Sigmoid colon (tissue), 7 donors: ENCODE results near the gene AP3S1. TPM values are rescaled to one million over a fixed set of nuclear protein-coding genes. Genes with fewer than 3 reads are reported as not detected.

ENCODE experiments used
- DNase-seq: peaks from one replicate; pipeline ENCODE4 v3.0.0-alpha.2; 2019
- H3K27ac ChIP-seq, 4 donors: fragments of 200-600 bp; sonication (generic); one replicate each; pipeline ENCODE4 v1.5.1; 2016 to 2019; ENCODE audit warnings: mild to moderate bottlenecking in 1 of 4
- H3K27me3 ChIP-seq, 3 donors: fragments of 200-600 bp; sonication (generic); one replicate each; pipeline ENCODE4 v1.5.1; 2019; ENCODE audit warnings: mild to moderate bottlenecking in 1 of 3
- H3K36me3 ChIP-seq, 4 donors: fragments of 200-600 bp; sonication (generic); one replicate each; pipeline ENCODE4 v1.5.1; 2016 to 2019
- H3K4me1 ChIP-seq, 4 donors: fragments of 200-600 bp; sonication (generic); one replicate each; pipeline ENCODE4 v1.5.1; 2017 to 2019
- H3K4me3 ChIP-seq, 4 donors: fragments of 200-600 bp; sonication (generic); one replicate each; pipeline ENCODE4 v1.5.1; 2017 to 2019; ENCODE audit warnings: mild to moderate bottlenecking in 2 of 4, moderate library complexity in 1 of 4
- H3K9me3 ChIP-seq, 4 donors: fragments of 200-600 bp in 3 of 4; sonication (generic) in 3 of 4; one replicate each; pipeline versions ENCODE4 v1.5.1 to v1.6.1; 2013 to 2019
- CTCF ChIP-seq, 4 experiments: fragments of 450-650 bp in 3 of 4; fragments of 200-600 bp in 1 of 4; IDR thresholded peaks; one replicate each; pipeline ENCODE4 v1.5.1; 2016 to 2019; ENCODE audit warnings: antibody characterized with exemption in 4 of 4, mild to moderate bottlenecking in 3 of 4, moderate library complexity in 2 of 4
- EP300 ChIP-seq, 4 donors: sonication (generic); formaldehyde crosslinking; IDR thresholded peaks; one replicate each; pipeline ENCODE4 v1.6.1; 2017; ENCODE audit warnings: antibody characterized with exemption in 4 of 4
- POLR2A ChIP-seq, 2 donors: fragments of 450-650 bp; IDR thresholded peaks; one replicate each; pipeline ENCODE4 v1.6.1; 2016; ENCODE audit warnings: antibody characterized with exemption in 2 of 2, mild to moderate bottlenecking in 2 of 2, moderate library complexity in 2 of 2
- POLR2AphosphoS5 ChIP-seq, 4 donors: sonication (generic); formaldehyde crosslinking; IDR thresholded peaks; one replicate each; pipeline ENCODE4 v1.6.1; 2017; ENCODE audit warnings: antibody characterized with exemption in 4 of 4
- WGBS, 2 donors: extraction: QIAGEN DNeasy Blood & Tissue Kit; methylation state at CpG; one replicate each; pipeline ENCODE4 v1.1.7; 2013; 5-methylcytosine and 5-hydroxymethylcytosine counted together
- intact Hi-C: fragments of 100-400 bp; cut with DNase I; formaldehyde crosslinking; loops from one replicate; pipeline ENCODE4 v1.15.1; 2023
- polyA plus RNA-seq, 3 donors: library from polyadenylated mRNA; stranded (reverse); fragments of 200-250 nt; gene quantifications; one replicate each; pipeline ENCODE4 v1.2.3, GENCODE V29; 2013
- total RNA-seq, 4 donors: library from RNA; depleted of rRNA; stranded (reverse); fragments of >200 nt; gene quantifications; one replicate each; pipeline ENCODE4 v1.1.0, GENCODE V29; 2016
- donor health status: healthy with polysubstance abuse.
- donor health status: Bipolar disorder and iron deficiency.
- donor health status: healthy.

The AP3S1 gene
- total and polyA plus RNA-seq, 7 donors = 59.7 to 229 (median 128) TPM

- Histone ChIP-seq H3K36me3 (peaks cover 0 to 37% (median 11%) of the 10 kb centered on the region in 4 donors), H3K4me3 (no peak overlapping the region), H3K27me3 (no peaks in the 10 kb centered on the region), H3K27ac (no peak overlapping the region), H3K9me3 (no peaks in the 10 kb centered on the region), H3K4me1 (no peaks in the 10 kb centered on the region)
- WGBS, 2 donors = 98% methylated on average over 4 of the region's 4 CpGs
- no peak for TF ChIP-seq EP300 (IDR thresholded peaks at IDR 0.05)
- TF ChIP-seq POLR2AphosphoS5 (IDR thresholded peaks at IDR 0.05) = no peak
- no peak for TF ChIP-seq POLR2A (IDR thresholded peaks at IDR 0.05)
- no peak for TF ChIP-seq CTCF (IDR thresholded peaks at IDR 0.05)
- DNase-seq = no peak
- intact Hi-C loops = no loop called here
These were observed 15.8 kb upstream of the AP3S1 start for GRCh38 chr5:115825948-115826347.

- WGBS, 2 donors = 65 to 95% methylated on average over 5 of the region's 5 CpGs
These were observed 11.8 kb upstream of the AP3S1 start for GRCh38 chr5:115829913-115830312.

GRCh38 chr5:115831163-115831768, 10.5 kb upstream of the AP3S1 start:
- TF ChIP-seq POLR2A (IDR thresholded peaks at IDR 0.05) = no peak
- peak in 3 of 4 experiments; percentile 33 to 68 (median 47) for TF ChIP-seq CTCF (IDR thresholded peaks at IDR 0.05)
- Histone ChIP-seq H3K4me3 (no peak overlapping the region), H3K27ac (no peak overlapping the region), H3K36me3 (peaks cover 0 to 90% (median 18%) of the 10 kb centered on the region in 4 donors), H3K9me3 (no peaks in the 10 kb centered on the region), H3K4me1 (no peaks in the 10 kb centered on the region), H3K27me3 (no peaks in the 10 kb centered on the region)
- intact Hi-C loops = no loop called here
- WGBS, 2 donors = 52 to 53% methylated on average over 2 of the region's 2 CpGs
- DNase-seq = no peak

More at GRCh38 chr5:115829913-115830312, 11.8 kb upstream of the AP3S1 start:
- no peak for DNase-seq
- Histone ChIP-seq H3K36me3 (peaks cover 0 to 77% (median 13%) of the 10 kb centered on the region in 4 donors), H3K9me3 (no peaks in the 10 kb centered on the region), H3K27ac (no peak overlapping the region), H3K27me3 (no peaks in the 10 kb centered on the region), H3K4me3 (no peak overlapping the region), H3K4me1 (no peaks in the 10 kb centered on the region)
- intact Hi-C loops = no loop called here
- TF ChIP-seq POLR2AphosphoS5 (IDR thresholded peaks at IDR 0.05) (no peak), POLR2A (IDR thresholded peaks at IDR 0.05) (no peak), EP300 (IDR thresholded peaks at IDR 0.05) (no peak), CTCF (IDR thresholded peaks at IDR 0.05) (no peak)

- Histone ChIP-seq H3K27me3 (no peaks in the 10 kb centered on the region), H3K9me3 (no peaks in the 10 kb centered on the region), H3K4me1 (peaks cover 0 to 28% (median 23%) of the 10 kb centered on the region in 4 donors), H3K27ac (no peak overlapping the region), H3K36me3 (peaks cover 3 to 71% (median 16%) of the 10 kb centered on the region in 4 donors), H3K4me3 (no peak overlapping the region)
- TF ChIP-seq POLR2A (IDR thresholded peaks at IDR 0.05) (no peak), EP300 (IDR thresholded peaks at IDR 0.05) (no peak), POLR2AphosphoS5 (IDR thresholded peaks at IDR 0.05) (no peak), CTCF (IDR thresholded peaks at IDR 0.05) (no peak)
- 90 to 92% methylated on average over 4 of the region's 4 CpGs for WGBS, 2 donors
- intact Hi-C loops = no loop called here
- DNase-seq = no peak
These were observed 6.3 kb upstream of the AP3S1 start for GRCh38 chr5:115835481-115835880.
